IMR-90 (cell line): ENCODE data around the gene SECISBP2. TPM values are rescaled to one million over a fixed set of nuclear protein-coding genes. Genes with fewer than 3 reads are reported as not detected.

ENCODE experiments used
- ATAC-seq: fragments of 200-7000 bp; cut with Tn5 transposase; 2 replicates; pipeline ENCODE4 v1.9.1; 2020; ENCODE audit warnings: low read depth, mild to moderate bottlenecking, moderate library complexity
- BruUV-seq: library from RNA; stranded (reverse); fragments of 400-500 nt; replicated peaks from 2 replicates; lab custom pipeline; 2021; lab: Mats Ljungman, UMichigan
- CTCF ChIA-PET: fragments of 300-600 bp; formaldehyde crosslinking; extraction: SDS; loops from one replicate; lab custom pipeline; 2021; ENCODE audit warnings: antibody characterized with exemption; lab: Yijun Ruan, JAX
- POLR2A ChIA-PET: fragments of 300-600 bp; sonication (Branson Sonifier 250); formaldehyde crosslinking; loops from one replicate; lab custom pipeline; 2022; ENCODE audit warnings: antibody characterized with exemption; ENCODE audit not compliant: unreplicated experiment; lab: Charles Lee
- DNase-seq: peaks from one replicate; pipeline ENCODE4 v3.0.0; 2013
- H2AFZ ChIP-seq: replicated peaks from 2 replicates; pipeline ENCODE3; 2013; ENCODE audit warnings: low read length, mild to moderate bottlenecking; ENCODE audit not compliant: poor library complexity
- H2AK5ac ChIP-seq: 2 replicates; pipeline ENCODE4 v1.6.1; 2013; ENCODE audit warnings: low read depth, low read length, inconsistent platforms
- H2AK9ac ChIP-seq: replicated peaks from 2 replicates; pipeline ENCODE3; 2013; ENCODE audit warnings: mild to moderate bottlenecking, low read depth, low read length, moderate library complexity; ENCODE audit not compliant: poor library complexity
- H2BK120ac ChIP-seq: 2 replicates; pipeline ENCODE4 v1.6.1; 2013; ENCODE audit warnings: low read depth, low read length, inconsistent platforms
- H2BK15ac ChIP-seq: 3 replicates; pipeline ENCODE4 v1.6.1; 2013; ENCODE audit warnings: low read depth, low read length, inconsistent platforms
- H2BK20ac ChIP-seq: 2 replicates; pipeline ENCODE4 v1.6.1; 2013; ENCODE audit warnings: low read depth, mild to moderate bottlenecking, inconsistent platforms, low read length, moderate library complexity
- H2BK5ac ChIP-seq: 2 replicates; pipeline ENCODE4 v1.6.1; 2013; ENCODE audit warnings: mild to moderate bottlenecking, low read depth, low read length, inconsistent platforms; ENCODE audit not compliant: poor library complexity, severe bottlenecking
- H3K14ac ChIP-seq: replicated peaks from 2 replicates; pipeline ENCODE4 v1.6.1; 2013; ENCODE audit warnings: low read depth, low read length, inconsistent platforms
- H3K18ac ChIP-seq: 2 replicates; pipeline ENCODE4 v1.6.1; 2013; ENCODE audit warnings: low read depth, low read length, control low read depth
- H3K23ac ChIP-seq: 2 replicates; pipeline ENCODE4 v1.6.1; 2013; ENCODE audit warnings: low read depth, low read length, inconsistent platforms
- H3K27ac ChIP-seq: 2 replicates; pipeline ENCODE4 v1.5.1; 2013; ENCODE audit warnings: mild to moderate bottlenecking, control low read depth, low read length; ENCODE audit not compliant: insufficient read depth
- H3K27me3 ChIP-seq: 2 replicates; pipeline ENCODE4 v1.6.1; 2013; ENCODE audit warnings: low read length; ENCODE audit not compliant: control insufficient read depth, insufficient read depth
- H3K36me3 ChIP-seq: 2 replicates; pipeline ENCODE4 v1.6.1; 2013; ENCODE audit warnings: low read length, mixed read lengths; ENCODE audit not compliant: control insufficient read depth, insufficient read depth
- H3K4ac ChIP-seq: 2 replicates; pipeline ENCODE4 v1.6.1; 2013; ENCODE audit warnings: low read depth, low read length, inconsistent platforms
- H3K4me1 ChIP-seq: 2 replicates; pipeline ENCODE4 v1.6.1; 2013; ENCODE audit warnings: low read length, mixed read lengths; ENCODE audit not compliant: control insufficient read depth, insufficient read depth
- H3K4me2 ChIP-seq: 2 replicates; pipeline ENCODE4 v1.6.1; 2013; ENCODE audit warnings: low read depth, mild to moderate bottlenecking, control low read depth, low read length, moderate library complexity
- H3K4me3 ChIP-seq: 2 replicates; pipeline ENCODE4 v1.5.1; 2013; ENCODE audit warnings: low read depth, mild to moderate bottlenecking, control low read depth, low read length, moderate library complexity; ENCODE audit not compliant: insufficient read depth
- H3K56ac ChIP-seq: 2 replicates; pipeline ENCODE4 v1.6.1; 2013; ENCODE audit warnings: low read length, inconsistent platforms; ENCODE audit not compliant: insufficient read depth; ENCODE audit errors: extremely low read depth
- H3K79me1 ChIP-seq, 2 experiments: 2 replicates each; pipeline ENCODE4 v1.6.1; 2013; ENCODE audit warnings: low read length in 2 of 2, inconsistent platforms in 1 of 2, low read depth in 1 of 2
- H3K9ac ChIP-seq: 2 replicates; pipeline ENCODE4 v1.6.1; 2013; ENCODE audit warnings: low read depth, low read length, control low read depth
- H3K9me1 ChIP-seq: 2 replicates; pipeline ENCODE4 v1.6.1; 2013; ENCODE audit warnings: low read length, inconsistent platforms; ENCODE audit not compliant: insufficient read depth
- H3K9me3 ChIP-seq: 2 replicates; pipeline ENCODE4 v1.6.1; 2013; ENCODE audit warnings: low read length; ENCODE audit not compliant: control insufficient read depth, insufficient read depth
- H4K20me1 ChIP-seq: 2 replicates; pipeline ENCODE4 v1.6.1; 2013; ENCODE audit warnings: low read length, inconsistent platforms; ENCODE audit not compliant: insufficient read depth
- H4K5ac ChIP-seq: 2 replicates; pipeline ENCODE4 v1.6.1; 2013; ENCODE audit warnings: mild to moderate bottlenecking, low read depth, low read length, control low read depth
- H4K8ac ChIP-seq, 2 experiments: 2 replicates each; pipeline ENCODE4 v1.6.1; 2013; ENCODE audit warnings: low read depth in 2 of 2, low read length in 2 of 2, control low read depth in 1 of 2, inconsistent platforms in 1 of 2
- H4K91ac ChIP-seq: 2 replicates; pipeline ENCODE4 v1.6.1; 2013; ENCODE audit warnings: low read depth, low read length, inconsistent platforms; ENCODE audit not compliant: insufficient read depth
- MAFK ChIP-seq: IDR thresholded peaks from 2 replicates; pipeline ENCODE4 v1.6.1; 2012; ENCODE audit warnings: low read depth, low read length, improper control_type of control experiment
- NFE2L2 ChIP-seq: fragments of 150-350 bp; IDR thresholded peaks from 2 replicates; pipeline ENCODE4 v1.6.1; 2016; ENCODE audit warnings: low read depth, mild to moderate bottlenecking, low read length
- WGBS, 2 experiments: methylation state at CpG; one replicate each; pipeline versions ENCODE4 v1.1.5 to v1.1.7; 2013; ENCODE audit warnings: missing lambda C conversion rate in 2 of 2; ENCODE audit not compliant: insufficient read length in 1 of 2; ENCODE audit errors: extremely low coverage in 2 of 2; 5-methylcytosine and 5-hydroxymethylcytosine counted together
- dilution Hi-C: fragments of 300-500 bp; cut with HindIII; formaldehyde crosslinking; loops from one replicate; pipeline ENCODE4 v1.14.3; 2018; ENCODE audit warnings: low sequenced_read_pairs; ENCODE audit not compliant: unreplicated experiment
- in situ Hi-C: fragments of 300-500 bp; cut with MboI; formaldehyde crosslinking; loops from 3 replicates; pipeline ENCODE4 v1.14.3; 2019; ENCODE audit warnings: low sequenced_read_pairs, inconsistent platforms, mixed read lengths
- intact Hi-C: fragments of 100-400 bp; cut with micrococcal nuclease; formaldehyde crosslinking; loops from 2 replicates; pipeline ENCODE4 v1.10.0; 2022
- polyA plus RNA-seq, 3 experiments: library from polyadenylated mRNA; depleted of rRNA; stranded (reverse); fragments of >200 nt; gene quantifications; 2 replicates each; pipeline ENCODE4 v1.2.3, GENCODE V29; 2012; ENCODE audit warnings: low replicate concordance in 1 of 3
- total RNA-seq: library from RNA; depleted of rRNA; stranded (reverse); fragments of >200 nt; gene quantifications from 2 replicates; pipeline ENCODE4 v1.2.3, GENCODE V29; 2012

The SECISBP2 gene
- total and polyA plus RNA-seq, 2 of the 4 experiments (the other 2 are of a cell fraction), result 16.4 to 18.8 TPM

DNA sequence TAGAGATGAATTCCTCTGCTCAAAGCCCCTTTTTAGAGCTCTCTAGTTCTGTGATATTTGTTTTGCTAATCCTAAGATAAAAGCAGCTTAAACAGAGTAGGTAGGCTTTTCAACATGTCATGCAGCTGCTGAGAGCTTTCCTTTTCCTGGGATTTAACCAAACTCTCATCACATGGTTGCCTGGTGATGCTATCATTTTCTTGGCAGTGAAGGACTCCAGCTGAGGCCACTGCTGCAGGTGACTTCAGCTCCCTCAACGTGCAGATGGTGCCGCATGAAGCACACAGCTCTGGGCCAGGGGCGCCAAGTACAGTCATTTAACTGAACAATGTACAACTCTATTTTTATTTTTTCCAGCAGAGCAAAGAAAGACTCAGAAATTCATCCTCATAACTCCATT, 42.2 kb downstream of the SECISBP2 start:
- BruUV-seq, result no TSS peak
- Histone ChIP-seq H3K14ac (no peak overlapping the region), H4K91ac (no peak overlapping the region), H3K23ac (no peak overlapping the region), H3K9me3 (no peaks in the 10 kb centered on the region), H3K27ac (no peak overlapping the region), H3K79me1 (peaks cover 0 to 3% of the 10 kb centered on the region in 2 experiments; a peak in 1 of 4 replicates), H3K4ac (no peak overlapping the region), H3K36me3 (peaks cover 52% of the 10 kb centered on the region), H2AK5ac (no peak overlapping the region), H3K27me3 (no peaks in the 10 kb centered on the region), H4K20me1 (no peaks in the 10 kb centered on the region; the same call in 1 of the 2 replicates), H2BK15ac (no peak overlapping the region), H3K9me1 (no peaks in the 10 kb centered on the region; the same call in 1 of the 2 replicates), H3K4me2 (no peak overlapping the region), H4K8ac (no peak overlapping the region), H3K4me1 (no peaks in the 10 kb centered on the region), H2AFZ (no peak overlapping the region), H2AK9ac (no peak overlapping the region), H4K5ac (no peak overlapping the region), H3K18ac (no peak overlapping the region), H3K56ac (no peak overlapping the region), H2BK20ac (no peak overlapping the region), H3K4me3 (no peak overlapping the region), H2BK120ac (no peak overlapping the region), H2BK5ac (no peak overlapping the region), H3K9ac (no peak overlapping the region)
- in situ Hi-C loops, result no loop called here
- no peak for TF ChIP-seq NFE2L2
- no peak for TF ChIP-seq MAFK
- intact Hi-C loops, result no loop called here
- ChIA-PET CTCF (interaction anchor here (1.0 kb wide), 1 partner anchor 188 kb away, joined by 3 read pairs; no protein-coding TSS in a partner anchor), POLR2A (interaction anchor here (0.5 kb wide), 1 partner anchor 40 kb away, joined by 6 read pairs; no protein-coding TSS in a partner anchor)
- ATAC-seq (no peak), DNase-seq (peak; percentile 11)
- WGBS, 2 experiments, result no CpG with 5 or more reads among the region's 3 CpGs
- dilution Hi-C loops, result no loop called here
